Measurements from ENCODE around the gene NYNRIN.
"Not testable (repeated sequence)": the region's sequence is repeated elsewhere in the genome, so short reads cannot be mapped to it uniquely, and the experiment has no call there.

The NYNRIN gene

DNA sequence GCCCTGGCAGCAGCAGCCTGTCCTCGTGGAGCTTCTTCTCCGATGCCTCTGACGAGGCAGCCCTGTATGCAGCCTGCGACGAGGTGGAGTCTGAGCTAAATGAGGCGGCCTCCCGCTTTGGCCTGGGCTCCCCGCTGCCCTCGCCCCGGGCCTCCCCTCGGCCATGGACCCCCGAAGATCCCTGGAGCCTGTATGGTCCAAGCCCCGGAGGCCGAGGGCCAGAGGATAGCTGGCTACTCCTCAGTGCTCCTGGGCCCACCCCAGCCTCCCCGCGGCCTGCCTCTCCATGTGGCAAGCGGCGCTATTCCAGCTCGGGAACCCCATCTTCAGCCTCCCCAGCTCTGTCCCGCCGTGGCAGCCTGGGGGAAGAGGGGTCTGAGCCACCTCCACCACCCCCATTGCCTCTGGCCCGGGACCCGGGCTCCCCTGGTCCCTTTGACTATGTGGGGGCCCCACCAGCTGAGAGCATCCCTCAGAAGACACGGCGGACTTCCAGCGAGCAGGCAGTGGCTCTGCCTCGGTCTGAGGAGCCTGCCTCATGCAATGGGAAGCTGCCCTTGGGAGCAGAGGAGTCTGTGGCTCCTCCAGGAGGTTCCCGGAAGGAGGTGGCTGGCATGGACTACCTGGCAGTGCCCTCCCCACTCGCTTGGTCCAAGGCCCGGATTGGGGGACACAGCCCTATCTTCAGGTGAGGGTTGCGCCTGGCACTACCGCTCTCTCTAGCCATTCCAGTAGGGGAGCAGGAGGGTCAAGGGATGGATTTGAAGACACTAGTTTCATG lies 28.7 kb upstream of the NYNRIN start:
- ATAC-seq (no peak), DNase-seq (no peak)

DNA sequence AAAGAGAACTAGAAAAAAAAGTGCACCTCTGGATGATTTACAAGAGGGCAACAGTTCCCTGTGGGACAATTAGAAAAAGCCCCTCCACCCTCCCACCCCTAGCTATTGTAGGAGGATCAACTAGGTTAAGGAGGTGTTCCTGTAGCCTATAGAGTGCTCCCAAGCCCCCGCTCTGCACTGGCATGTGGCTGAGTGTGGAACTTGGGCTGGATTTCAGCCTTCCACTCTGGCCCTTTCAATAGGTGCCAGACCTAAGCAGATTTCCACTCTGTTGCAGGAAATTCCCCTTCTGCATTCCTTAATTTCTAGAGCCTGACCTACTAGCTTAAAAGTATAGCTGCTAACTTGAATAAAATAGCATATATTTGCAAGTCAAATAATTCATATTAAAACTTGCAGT lies 28.1 kb upstream of the NYNRIN start:
- DNase-seq (no peak), ATAC-seq (no peak)

DNA sequence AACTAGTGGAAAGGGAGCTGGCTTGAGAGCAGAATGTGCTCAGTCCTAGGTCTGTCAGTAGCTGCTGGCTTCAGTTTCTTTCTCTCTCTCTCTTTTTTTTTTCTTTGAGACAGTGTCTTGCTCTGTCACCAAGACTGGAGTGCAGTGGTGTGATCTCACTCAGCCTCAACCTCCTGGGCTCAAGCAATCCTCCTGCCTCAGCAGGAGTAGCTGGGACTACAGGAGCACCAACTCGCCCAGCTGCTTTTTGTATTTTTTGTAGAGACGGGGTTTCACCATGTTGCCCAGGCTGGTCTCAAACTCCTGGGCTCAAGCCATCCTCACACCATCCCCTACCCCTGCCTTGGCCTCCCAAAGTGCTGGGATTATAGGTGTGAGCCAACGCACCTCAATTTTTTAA lies 27.2 kb upstream of the NYNRIN start:
- not testable (repeated sequence) for ATAC-seq, DNase-seq

DNA sequence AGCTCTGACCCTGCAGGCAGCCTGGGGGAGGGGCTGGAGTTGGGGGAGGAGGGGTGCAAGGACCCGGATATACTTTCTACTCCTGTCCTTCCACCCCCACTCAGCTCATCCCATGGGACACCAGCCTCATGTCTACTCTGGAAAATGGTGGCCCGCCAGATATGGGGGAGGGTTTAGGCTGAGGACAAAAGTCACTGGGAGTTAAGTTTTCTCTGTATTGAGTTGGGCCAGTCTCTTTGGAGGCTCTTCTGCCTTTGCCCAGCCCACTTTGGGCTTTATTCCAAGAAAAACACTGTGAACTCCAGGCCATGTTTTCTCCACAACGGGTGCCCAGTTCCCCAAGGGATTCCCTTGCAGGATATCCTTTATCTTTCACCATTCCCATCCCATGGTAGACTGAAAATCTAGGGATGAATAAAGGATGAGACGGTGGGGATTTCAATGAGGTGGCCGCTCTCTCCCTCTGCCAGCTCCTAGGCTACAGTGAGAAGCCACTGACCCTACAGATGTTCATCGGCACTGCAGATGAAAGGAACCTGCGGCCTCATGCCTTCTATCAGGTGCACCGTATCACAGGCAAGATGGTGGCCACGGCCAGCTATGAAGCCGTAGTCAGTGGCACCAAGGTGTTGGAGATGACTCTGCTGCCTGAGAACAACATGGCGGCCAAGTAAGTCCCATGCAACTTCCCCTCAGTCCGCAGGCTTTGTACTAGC lies 25.9 kb upstream of the NYNRIN start:
- ATAC-seq = no peak

DNA sequence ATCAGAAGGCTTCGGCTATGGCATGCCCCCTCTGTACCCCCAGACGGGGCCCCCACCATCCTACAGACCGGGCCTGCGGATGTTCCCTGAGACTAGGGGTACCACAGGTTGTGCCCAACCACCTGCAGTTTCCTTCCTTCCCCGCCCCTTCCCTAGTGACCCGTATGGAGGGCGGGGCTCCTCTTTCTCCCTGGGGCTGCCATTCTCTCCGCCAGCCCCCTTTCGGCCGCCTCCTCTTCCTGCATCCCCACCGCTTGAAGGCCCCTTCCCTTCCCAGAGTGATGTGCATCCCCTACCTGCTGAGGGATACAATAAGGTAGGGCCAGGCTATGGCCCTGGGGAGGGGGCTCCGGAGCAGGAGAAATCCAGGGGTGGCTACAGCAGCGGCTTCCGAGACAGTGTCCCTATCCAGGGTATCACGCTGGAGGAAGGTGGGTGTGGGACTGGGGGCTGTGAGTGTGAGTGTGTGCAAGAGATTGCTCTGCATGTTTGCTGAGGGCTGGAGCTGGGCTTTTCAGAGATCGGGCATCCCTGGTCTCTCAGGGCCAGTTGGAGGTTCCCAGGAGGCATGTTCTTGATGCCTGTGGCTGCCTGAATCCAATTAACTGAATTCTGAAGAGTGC lies 22.2 kb upstream of the NYNRIN start:
- ATAC-seq (no peak), DNase-seq (no peak)

More for the DNA sequence above, 25.9 kb upstream of the NYNRIN start:
- DNase-seq = no peak

DNA sequence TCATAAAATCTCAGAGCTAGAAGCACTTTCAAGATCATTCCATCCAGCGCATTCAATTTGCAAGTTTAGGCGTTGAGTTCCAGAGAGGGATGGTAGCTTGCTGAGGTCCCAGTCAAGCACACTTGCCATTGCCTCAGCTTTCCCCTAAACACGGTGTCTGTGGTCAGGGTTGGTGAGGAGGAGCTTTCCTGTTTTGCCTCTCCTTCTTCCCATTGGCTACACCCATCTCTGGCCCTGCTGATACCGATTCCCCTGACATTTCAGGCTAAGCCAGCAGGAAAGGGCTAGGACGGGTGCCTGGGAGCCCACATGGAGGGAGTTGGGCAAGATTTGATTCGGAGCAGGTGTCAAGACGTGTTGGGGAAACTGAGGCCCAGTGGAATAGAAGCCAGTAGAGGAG lies 21.7 kb upstream of the NYNRIN start:
- DNase-seq = no peak
- no peak for ATAC-seq

DNA sequence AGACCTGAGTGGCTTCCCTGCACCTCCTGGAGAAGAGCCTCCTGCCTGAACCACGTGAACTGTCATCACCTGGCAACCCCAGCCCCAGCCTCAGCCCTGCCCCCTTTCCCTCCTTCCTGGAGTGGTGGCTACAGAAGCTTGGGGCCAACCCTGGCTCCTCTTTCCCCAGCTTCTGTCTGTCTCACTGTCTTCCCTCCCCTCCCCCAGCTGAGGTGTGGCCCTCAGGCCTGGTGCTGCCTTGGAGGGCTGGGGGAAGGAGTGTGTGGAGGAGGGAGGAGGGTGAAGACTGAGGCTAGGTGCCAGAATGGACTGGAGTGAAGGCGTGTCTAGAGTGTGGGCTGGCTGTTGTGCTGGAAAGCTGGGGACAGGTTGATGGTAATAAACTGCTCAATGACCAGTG lies 21.1 kb upstream of the NYNRIN start:
- DNase-seq = no peak

DNA sequence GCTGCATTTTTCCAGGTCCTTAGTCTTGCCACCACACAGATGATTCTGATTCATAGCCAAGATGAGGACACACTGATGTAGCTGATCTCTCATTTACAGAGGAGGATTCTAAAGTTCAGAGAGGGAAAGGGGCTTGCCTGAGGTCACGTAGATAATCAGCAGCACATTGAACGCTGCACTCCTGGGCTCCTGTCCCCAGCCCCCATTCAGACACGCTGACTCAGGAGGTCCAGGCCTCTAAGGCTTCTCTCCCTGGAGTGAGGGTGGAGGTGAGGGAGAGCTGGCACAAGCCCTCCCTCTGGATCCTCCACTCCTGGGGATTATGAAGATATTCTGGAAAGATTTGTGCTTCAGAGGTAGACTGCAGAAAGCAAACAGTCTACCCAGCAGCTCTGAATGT lies 20.5 kb upstream of the NYNRIN start:
- DNase-seq = no peak
- ATAC-seq = no peak

More for the DNA sequence above, 21.1 kb upstream of the NYNRIN start:
- ATAC-seq = no peak

DNA sequence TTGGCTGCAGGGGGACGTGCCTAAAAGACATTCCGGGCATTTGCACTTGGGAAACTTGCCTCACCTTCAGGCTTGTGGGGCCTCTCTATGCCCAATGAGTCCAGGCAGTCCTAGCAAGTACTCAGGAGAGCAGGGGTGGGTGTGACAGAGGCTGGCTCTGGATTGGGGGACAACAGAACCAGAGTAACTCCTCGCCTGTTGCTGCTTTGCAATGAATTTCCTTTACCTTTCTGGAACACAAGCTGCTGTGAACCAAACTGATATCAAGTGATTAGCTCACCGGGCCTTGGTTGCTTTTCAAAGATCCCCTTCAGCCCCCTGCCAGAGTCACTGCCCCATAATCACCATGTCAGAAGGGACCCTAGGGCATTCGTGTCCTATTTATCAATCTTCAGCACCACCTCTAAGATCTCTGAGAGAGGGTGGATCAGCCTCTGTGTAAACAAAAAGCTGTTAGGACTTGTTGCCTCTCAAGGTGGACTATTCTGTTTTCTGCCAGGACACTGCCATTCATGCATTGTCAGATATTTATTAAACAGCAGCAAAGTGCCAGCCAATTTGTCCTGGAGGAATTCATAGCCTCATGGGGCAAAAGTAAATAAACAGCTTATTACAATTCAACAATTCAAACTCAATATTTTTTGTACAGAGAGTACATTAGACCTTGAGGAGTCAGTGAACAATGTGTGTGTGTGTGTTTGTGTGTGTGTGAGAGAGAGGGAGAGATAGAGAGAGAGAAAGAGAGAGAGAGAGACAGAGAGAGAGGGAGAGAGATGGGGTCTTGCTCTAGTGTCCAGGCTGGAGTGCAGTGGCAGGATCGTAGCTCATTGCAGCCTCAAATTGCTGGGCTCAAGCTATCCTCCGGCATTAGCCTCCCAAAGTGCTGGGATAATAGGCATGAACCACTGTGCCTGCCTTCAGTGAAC lies 19.6 kb upstream of the NYNRIN start:
- ATAC-seq (no peak), DNase-seq (no peak)

DNA sequence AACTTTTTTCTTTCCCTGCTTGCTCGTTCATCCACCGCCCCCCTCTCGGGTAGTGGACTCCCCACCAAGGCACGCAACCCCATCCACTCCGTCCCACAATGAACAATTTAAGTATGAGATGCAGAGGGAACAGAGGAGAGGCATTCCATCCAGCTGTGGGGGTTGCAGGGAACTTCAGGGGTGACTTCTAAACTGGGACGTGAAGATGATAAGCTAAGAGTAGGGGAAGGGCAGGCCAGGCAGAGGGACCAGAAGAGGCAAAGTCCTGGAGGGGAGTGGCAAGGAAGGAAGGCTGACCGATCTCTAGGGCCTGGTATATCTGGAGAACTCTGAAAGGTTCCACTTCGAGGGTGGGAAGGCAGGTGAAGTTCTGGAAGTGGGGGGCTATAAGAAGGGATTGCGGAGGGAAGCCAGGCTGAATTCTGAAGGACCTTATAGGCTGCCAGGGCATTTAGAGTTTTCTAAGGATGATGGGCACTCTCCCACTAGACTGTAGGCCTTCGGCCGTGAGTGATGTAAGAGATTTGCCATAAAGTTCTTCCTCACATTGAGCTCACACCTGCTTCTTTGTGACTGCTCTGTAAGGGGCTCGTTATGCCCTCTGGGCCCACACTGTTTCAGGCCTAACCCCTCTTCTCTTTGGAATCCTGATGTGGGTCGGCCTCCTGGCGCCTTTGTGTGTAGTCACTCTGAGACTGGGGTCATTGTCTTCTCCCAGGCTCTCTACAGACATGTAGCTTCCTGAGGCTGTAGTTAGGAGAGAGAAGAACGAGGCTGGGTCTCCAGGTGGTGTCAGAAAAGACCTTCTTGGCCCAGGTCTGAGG lies 18.7 kb upstream of the NYNRIN start:
- no peak for DNase-seq
- ATAC-seq = no peak

DNA sequence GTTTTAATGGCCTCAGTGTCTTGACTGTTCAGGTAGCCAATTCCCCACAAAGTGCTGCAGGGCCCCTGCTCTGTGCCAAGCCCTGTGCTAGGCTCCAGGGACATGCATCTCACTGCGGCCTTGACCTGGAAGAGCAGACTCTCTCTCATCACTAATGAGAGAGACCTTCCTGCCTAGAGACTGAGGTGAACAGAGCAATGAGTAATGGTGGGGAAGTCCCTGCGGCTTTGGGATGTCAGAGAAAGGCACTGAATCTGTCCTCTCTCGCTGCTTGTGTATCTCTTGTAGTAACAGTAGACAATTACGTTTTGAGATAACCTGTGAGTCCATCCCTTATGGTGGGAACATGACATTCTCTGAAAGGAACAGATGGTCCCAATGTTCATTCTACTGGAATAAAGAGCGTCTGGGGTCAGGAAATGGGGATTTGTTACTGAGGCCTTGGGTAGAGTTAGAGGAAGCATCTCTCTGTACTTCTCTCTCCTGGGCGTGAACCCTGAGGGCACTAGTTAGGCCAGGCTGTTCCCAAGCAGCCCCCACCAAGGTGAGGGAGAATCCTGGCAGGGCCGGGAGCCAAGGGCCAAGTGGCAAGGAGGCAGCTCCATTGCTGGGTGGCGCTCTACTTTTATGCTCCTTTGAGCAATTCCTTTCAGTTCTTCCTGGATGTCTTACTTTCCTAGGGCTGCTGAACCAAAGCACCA lies 17.3 kb upstream of the NYNRIN start:
- ATAC-seq = peak; percentile 77
- peak; percentile 17 for DNase-seq

DNA sequence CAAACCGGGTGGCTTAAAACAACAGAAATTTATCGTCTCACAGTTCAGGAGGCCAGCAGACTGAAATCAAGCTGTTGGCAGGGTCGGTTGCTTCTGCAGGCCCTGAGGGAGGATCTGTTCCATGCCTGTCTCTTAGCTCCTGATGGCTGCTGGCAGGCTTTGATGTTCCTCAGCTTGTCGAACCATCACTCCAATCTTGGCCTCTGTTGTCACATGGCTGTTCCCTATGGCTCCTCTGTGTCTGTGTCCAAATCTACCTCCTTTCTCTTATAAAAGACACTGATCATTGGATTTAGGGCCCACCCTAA lies 16.8 kb upstream of the NYNRIN start:
- no peak for ATAC-seq
- no peak for DNase-seq

DNA sequence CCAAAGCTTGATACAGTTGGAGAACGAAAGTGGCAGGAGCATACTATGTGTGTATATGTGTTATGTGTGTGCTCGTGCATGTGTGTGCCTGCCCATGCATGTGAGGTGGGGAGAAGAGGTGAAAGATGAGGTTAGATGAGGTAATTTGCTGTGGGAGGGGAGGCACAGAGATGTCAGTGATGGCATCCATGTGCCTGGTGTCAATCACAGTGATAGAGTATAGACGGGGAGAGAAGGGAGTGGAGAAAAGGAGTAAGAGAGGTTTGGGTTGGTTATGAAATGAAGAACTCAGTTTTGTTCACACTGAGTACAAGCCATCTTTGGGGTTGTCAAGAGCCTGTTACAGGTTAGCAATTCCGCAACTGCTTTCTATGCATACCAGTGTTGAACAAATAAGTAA lies 14.6 kb upstream of the NYNRIN start:
- DNase-seq (no peak), ATAC-seq (no peak)

DNA sequence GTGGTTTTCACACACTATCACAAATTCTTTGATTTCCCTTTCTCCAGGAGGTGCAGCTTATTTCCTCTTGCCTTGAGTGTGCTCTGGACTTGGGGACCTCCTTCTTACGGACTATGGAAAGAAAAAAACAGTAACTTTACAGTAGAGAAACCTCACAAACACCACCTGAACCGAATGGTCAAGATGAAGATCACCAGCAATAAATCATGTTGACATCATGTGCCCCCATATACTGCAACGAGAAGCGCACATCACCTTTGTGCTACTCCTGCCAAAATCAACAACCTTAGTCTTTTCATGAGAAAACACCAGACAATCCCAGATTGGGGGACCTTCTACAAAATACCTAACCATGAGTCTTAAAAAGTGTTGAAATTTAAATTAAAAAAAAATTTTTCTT lies 13.3 kb upstream of the NYNRIN start:
- no peak for ATAC-seq
- no peak for DNase-seq

DNA sequence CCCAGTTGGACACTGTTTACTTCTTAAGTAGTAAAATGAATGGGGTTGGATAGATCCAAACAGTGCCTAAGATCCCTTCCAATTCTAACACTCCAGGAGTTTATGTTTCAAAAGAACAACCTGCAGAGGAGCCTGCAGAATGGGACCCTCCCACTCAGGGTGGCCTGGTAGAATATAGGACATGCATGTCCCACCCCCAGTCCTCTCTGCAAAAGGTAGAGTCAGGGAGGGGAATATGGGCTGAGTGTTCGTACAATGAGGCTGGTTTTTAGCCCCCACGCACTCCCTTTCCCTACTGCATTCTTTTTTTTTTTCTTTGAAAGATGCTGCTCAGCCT lies 11.8 kb upstream of the NYNRIN start:
- DNase-seq (no peak), ATAC-seq (no peak)

DNA sequence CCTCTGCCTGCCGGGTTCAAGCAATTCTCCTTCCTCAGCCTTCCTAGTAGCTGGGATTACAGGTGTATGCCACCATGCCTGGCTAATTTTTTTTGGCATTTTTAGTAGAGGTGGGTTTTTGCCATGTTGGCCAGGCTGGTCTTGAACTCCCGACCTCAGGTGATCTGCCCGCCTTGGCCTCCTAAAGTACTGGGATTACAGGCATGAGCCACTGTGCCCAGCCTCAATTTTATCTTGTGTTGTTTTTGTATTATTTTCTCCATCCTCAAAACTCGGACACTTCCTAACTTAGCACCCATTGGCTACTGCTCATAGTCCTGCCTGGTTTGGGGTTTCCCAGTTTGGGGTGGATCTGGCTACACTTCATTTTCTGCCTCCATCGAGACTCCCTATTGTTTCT lies 11.2 kb upstream of the NYNRIN start:
- not testable (repeated sequence) for ATAC-seq, DNase-seq

DNA sequence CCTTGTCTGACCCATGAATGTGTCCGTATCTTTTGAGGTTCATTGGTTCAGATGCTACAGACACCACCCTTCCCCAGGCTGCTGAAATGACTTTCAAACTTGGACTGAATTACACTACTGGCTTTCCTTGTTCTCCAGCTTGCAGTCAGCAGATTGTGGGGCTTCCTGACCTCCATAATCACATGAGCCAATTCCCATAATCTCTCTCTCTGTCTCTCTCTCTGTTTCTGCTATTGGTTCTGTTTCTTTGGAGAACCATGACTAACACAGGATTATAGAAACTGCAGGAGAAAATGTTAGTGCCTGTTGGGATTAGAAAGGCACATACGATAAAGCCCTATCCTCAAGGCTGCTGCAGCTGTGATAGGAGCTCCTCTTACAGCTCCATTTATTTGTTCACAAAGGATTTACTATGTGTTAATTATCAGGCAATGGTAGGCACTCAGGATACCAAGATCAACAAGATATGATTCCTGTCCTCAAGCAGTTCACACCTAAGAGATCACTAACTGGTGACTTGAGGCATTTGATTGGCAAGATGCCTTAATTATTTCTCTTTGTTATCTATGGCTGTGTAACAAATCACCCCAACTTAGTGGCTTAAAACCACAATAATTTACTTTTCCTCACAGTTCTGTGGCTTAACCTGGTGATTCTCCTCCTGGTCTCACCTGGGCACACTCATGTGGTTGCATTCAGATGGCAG lies 10.2 kb upstream of the NYNRIN start:
- ATAC-seq (no peak), DNase-seq (no peak)

DNA sequence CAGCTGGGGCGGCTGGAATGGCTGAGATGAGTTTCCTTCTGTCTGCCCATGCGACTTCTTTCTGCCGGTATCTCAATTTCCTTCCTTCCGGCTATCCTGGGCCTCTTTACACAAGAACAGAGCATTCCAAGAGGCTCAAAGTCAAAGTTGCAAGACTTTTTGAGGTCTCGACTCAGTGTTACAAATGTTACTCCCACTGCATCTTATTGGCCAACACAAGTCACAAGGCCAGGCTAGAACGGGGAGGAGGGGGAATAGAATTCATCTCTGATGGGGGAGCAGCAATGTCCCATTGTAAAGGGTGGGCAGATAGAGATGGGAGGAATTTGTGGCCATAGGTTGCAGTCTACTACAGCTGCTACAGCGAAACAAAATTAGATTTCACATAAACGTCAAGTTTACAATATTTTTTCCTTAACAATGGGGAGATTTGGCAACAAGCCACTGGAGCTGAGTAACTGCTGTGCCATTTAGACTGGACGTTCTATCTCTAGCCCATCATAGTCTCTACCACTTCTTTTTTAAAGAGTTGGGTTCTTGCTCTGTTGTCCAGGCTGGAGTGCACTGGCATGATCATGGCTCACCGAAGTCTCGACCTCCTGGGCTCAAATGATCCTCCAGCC lies 9.5 kb upstream of the NYNRIN start:
- DNase-seq (no peak), ATAC-seq (no peak)

DNA sequence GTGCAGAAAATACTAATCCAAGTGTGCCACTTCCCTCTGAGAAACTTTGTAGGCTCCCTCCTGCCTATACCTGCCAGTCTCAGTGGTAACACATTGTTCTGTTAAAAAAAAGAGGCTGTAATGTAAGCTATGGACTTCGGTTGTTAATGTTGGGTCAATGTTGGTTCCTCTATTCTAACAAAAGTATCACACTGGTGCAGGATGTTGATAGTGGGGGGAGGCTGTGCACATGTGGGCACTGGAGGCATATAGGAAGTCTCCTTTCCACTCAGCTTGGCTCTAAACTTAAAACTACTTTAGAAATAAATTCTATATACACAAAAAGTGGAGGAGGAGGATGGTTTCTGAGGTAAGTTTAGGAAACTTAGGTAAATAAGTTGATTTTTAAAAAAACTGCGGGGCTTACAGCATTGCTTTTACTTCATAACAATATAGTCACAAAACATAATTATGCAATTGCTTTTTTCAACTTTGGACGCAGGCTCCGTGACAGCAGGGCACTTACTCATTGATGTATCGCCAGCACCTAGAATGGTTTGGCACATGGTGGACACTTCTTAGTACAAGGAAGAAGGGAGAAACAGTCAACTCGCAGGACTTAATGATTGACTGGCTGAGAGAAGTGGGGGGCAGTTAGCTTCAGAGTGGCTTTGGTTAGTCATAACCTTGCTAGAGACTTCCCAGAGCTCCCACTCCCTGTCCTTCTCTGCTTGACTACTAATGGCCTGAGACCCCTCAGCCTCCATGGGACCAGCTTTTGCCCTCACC lies 7.9 kb upstream of the NYNRIN start:
- ATAC-seq (no peak), DNase-seq (no peak)
